Breast epithelium (tissue), 3 donors: Measurements from ENCODE around the gene CRYBG2.

ENCODE experiments used
- POLR2AphosphoS5 ChIP-seq, 3 donors: sonication (generic); formaldehyde crosslinking; IDR thresholded peaks; one replicate each; pipeline ENCODE4 v1.6.1; 2017; ENCODE audit warnings: antibody characterized with exemption in 3 of 3
- TF ChIP-seq, protein P1 (sequence below), 3 donors: fragments of 450-650 bp; IDR thresholded peaks; one replicate each; pipeline ENCODE4 v1.5.1; 2016 to 2017; ENCODE audit warnings: antibody characterized with exemption in 3 of 3, mild to moderate bottlenecking in 3 of 3, moderate library complexity in 3 of 3

- TF ChIP-seq, protein P1, sequence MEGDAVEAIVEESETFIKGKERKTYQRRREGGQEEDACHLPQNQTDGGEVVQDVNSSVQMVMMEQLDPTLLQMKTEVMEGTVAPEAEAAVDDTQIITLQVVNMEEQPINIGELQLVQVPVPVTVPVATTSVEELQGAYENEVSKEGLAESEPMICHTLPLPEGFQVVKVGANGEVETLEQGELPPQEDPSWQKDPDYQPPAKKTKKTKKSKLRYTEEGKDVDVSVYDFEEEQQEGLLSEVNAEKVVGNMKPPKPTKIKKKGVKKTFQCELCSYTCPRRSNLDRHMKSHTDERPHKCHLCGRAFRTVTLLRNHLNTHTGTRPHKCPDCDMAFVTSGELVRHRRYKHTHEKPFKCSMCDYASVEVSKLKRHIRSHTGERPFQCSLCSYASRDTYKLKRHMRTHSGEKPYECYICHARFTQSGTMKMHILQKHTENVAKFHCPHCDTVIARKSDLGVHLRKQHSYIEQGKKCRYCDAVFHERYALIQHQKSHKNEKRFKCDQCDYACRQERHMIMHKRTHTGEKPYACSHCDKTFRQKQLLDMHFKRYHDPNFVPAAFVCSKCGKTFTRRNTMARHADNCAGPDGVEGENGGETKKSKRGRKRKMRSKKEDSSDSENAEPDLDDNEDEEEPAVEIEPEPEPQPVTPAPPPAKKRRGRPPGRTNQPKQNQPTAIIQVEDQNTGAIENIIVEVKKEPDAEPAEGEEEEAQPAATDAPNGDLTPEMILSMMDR (IDR thresholded peaks at IDR 0.05), result no peak
- TF ChIP-seq POLR2AphosphoS5 (IDR thresholded peaks at IDR 0.05), result no peak
These were observed 75.6 kb downstream of the CRYBG2 start for GRCh38 chr1:26278303-26278702.
